Thoracic aorta (tissue), 2 donors: ENCODE data around the gene RFC2. TPM values are rescaled to one million over a fixed set of nuclear protein-coding genes. Genes with fewer than 3 reads are reported as not detected.
A peak's percentile ranks its signal among the peaks of the same experiment; 100 is the strongest.

Experiments
- ATAC-seq: fragments of 150-250 bp; one replicate; pipeline ENCODE4 v1.8.0; 2017; ENCODE audit warnings: low read depth; ENCODE audit not compliant: insufficient number of reproducible peaks, low FRiP score
- DNase-seq: peaks from one replicate; pipeline ENCODE4 v3.0.0-alpha.2; 2020; ENCODE audit warnings: low spot score
- H3K27ac ChIP-seq, 2 donors: fragments of 200-600 bp; sonication (generic); 1 replicate in 1 of 2; 2 replicates in 1 of 2; pipeline ENCODE4 v1.5.1; 2016; ENCODE audit warnings: mild to moderate bottlenecking in 2 of 2, moderate library complexity in 2 of 2
- H3K27me3 ChIP-seq: fragments of 200-600 bp; sonication (generic); replicated peaks from 2 replicates; pipeline ENCODE4 v1.6.0; 2016; ENCODE audit warnings: mild to moderate bottlenecking; ENCODE audit not compliant: insufficient read depth
- H3K36me3 ChIP-seq: fragments of 200-600 bp; sonication (generic); one replicate; pipeline ENCODE4 v1.5.1; 2016
- H3K4me1 ChIP-seq, 2 donors: fragments of 200-600 bp; sonication (generic); 1 replicate in 1 of 2; 2 replicates in 1 of 2; pipeline versions ENCODE4 v1.5.1 to v1.6.0; 2016; ENCODE audit warnings: low read depth in 2 of 2, mild to moderate bottlenecking in 1 of 2; ENCODE audit not compliant: control insufficient read depth in 1 of 2
- H3K4me3 ChIP-seq: fragments of 200-600 bp; sonication (generic); 2 replicates; pipeline ENCODE4 v1.5.1; 2016; ENCODE audit warnings: mild to moderate bottlenecking
- H3K9me3 ChIP-seq: fragments of 200-600 bp; sonication (generic); 2 replicates; pipeline ENCODE4 v1.5.1; 2016
- total RNA-seq, 2 donors: library from RNA; depleted of rRNA; stranded (reverse); fragments of >200 nt; gene quantifications; one replicate each; pipeline versions ENCODE4 v1.1.0 to v1.2.3, GENCODE V29; 2016
- TF ChIP-seq, protein P1 (sequence below): fragments of 200-600 bp; sonication (generic); IDR thresholded peaks from one replicate; pipeline ENCODE4 v1.5.1; 2019; ENCODE audit warnings: antibody characterized with exemption

The RFC2 gene
- total RNA-seq, 2 donors from 2014 or later = 9.5 to 15.2 TPM

DNA sequence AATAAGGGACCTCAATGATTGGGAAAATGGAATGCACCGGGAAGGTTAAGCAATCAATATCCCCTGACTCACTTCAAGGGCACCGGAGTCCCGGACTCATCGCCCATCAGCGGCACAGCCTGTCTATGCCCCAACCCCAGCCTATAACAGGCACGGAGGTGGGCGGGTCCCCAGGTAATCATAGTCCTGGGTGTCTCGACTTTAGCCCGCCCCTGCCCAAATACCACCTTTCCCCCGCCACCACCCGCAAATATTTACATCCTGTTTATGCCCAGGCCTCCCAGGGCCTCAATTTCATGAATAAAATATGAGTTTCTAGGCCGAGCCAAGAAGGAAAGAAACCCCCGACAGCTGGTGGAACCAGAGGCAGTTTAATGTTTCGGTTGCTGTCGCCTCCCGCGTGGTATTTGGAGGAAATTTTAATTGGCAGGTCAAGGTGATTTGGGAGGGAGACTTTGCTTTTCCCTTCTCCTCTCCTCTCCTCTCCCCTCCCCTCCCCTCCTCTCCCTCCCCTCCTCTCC lies 15.6 kb upstream of the RFC2 start:
- DNase-seq = no peak

DNA sequence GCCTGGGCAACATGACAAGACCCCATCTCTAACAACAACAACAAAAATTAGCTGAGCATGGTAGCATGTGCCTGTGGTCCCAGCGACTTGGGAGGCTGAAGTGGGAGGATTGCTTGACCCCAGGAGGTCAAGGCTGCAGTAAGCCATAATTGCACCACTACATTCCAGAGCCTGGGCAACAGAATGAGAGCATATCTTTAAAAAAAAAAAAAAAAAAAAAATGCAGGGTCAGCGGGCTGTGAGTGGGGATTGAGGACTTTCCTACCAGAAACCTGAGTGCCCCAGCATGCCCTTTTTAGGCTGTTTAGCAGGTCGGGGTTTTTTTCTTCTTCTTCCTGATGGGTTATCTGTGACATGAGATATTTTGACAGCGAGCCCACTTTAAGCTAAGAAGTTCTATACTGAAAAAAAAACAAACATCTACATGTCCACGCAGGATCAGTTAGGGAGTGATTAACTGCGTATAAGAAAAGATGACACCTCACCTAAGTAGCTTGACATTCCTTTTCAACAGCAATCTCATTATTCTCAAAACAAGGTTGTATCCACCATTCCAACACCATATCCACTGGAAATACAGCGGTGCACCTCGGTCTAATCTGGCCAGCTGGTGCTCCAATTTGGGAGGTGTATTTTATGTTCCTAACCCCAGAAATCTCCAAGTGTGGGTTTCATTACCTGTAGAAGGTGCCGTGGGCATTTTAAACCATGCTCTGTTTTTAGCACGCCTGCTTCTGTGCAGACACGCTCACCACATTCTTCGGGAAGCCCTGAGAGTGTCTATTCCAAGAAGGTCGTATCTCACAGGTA lies 13.8 kb upstream of the RFC2 start:
- TF ChIP-seq, protein P1, sequence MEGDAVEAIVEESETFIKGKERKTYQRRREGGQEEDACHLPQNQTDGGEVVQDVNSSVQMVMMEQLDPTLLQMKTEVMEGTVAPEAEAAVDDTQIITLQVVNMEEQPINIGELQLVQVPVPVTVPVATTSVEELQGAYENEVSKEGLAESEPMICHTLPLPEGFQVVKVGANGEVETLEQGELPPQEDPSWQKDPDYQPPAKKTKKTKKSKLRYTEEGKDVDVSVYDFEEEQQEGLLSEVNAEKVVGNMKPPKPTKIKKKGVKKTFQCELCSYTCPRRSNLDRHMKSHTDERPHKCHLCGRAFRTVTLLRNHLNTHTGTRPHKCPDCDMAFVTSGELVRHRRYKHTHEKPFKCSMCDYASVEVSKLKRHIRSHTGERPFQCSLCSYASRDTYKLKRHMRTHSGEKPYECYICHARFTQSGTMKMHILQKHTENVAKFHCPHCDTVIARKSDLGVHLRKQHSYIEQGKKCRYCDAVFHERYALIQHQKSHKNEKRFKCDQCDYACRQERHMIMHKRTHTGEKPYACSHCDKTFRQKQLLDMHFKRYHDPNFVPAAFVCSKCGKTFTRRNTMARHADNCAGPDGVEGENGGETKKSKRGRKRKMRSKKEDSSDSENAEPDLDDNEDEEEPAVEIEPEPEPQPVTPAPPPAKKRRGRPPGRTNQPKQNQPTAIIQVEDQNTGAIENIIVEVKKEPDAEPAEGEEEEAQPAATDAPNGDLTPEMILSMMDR = no peak
- Histone ChIP-seq H3K27ac (no peak overlapping the region), H3K9me3 (no peaks in the 10 kb centered on the region), H3K36me3 (no peaks in the 10 kb centered on the region), H3K27me3 (no peaks in the 10 kb centered on the region), H3K4me3 (no peak overlapping the region), H3K4me1 (peaks cover 4 to 11% of the 10 kb centered on the region in 2 donors)
- ATAC-seq (no peak), DNase-seq (no peak)

More for the DNA sequence above, 15.6 kb upstream of the RFC2 start:
- Histone ChIP-seq H3K27ac (no peak overlapping the region), H3K4me3 (peak overlapping the region; percentile 78), H3K36me3 (no peaks in the 10 kb centered on the region), H3K27me3 (no peaks in the 10 kb centered on the region), H3K4me1 (peaks cover 4 to 16% of the 10 kb centered on the region in 2 donors), H3K9me3 (no peaks in the 10 kb centered on the region)
- no peak for ATAC-seq
- TF ChIP-seq, protein P1 = no peak

DNA sequence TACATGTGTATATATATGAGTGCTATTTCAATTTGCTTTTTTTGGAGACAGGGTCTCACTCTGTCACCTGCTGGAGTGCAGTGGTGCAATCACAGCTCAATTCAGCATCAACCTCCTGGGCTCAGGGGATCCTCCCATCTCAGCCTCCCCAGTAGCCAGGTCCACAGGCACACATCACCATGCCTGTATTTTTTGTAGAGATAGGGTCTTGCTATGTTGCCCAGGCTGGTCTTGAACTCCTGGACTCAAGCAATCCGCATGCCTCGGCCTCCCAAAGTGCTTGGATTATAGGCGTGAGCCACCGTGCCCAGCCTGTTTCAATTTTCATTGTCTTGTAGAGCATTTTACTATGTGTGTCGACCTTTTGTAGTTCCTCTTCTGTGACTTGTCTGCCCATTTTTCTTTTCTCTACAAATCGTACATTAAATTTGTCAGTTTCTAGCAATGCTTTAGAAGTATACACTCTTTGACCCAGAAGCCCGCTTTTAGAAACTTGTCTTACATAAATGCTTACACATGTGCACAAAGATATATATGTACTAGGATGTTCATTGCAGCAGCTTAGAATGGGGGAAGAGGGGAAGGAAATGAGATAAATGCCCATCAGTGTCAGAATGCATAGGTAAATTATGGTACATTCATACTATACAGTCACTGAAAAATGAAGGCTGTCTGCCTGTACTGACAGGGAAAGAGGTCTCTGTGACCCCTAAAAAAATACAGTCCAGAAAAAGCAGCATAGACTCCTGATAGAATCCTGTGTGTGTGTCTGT lies 12.2 kb upstream of the RFC2 start:
- H3K4me3 ChIP-seq = no peak overlapping the region
- no peak for DNase-seq
- no peaks in the 10 kb centered on the region for H3K36me3 ChIP-seq
- H3K4me1 ChIP-seq = peaks cover 0 to 4% of the 10 kb centered on the region in 2 donors
- H3K27ac ChIP-seq = no peak overlapping the region
- no peak for ATAC-seq
- H3K9me3 ChIP-seq = no peaks in the 10 kb centered on the region
- no peaks in the 10 kb centered on the region for H3K27me3 ChIP-seq
- TF ChIP-seq, protein P1 = no peak

- ATAC-seq (no peak), DNase-seq (no peak)
- Histone ChIP-seq H3K27me3 (no peaks in the 10 kb centered on the region), H3K4me3 (no peak overlapping the region), H3K9me3 (no peaks in the 10 kb centered on the region), H3K27ac (no peak overlapping the region), H3K36me3 (no peaks in the 10 kb centered on the region), H3K4me1 (no peaks in the 10 kb centered on the region)
- TF ChIP-seq, protein P1 = no peak
Measured at GRCh38 chr7:74263399-74264120, 9.4 kb upstream of the RFC2 start.
